HEK293 (cell line): Measurements from ENCODE around the gene SLC25A17.

Source experiments
- CTCF ChIP-seq: fragments of 450-650 bp; formaldehyde crosslinking; IDR thresholded peaks from 2 replicates; pipeline ENCODE4 v1.5.1; 2016; ENCODE audit warnings: missing biosample characterization, missing genetic modification characterization
- PBX3 ChIP-seq: sonication (generic); formaldehyde crosslinking; IDR thresholded peaks from 2 replicates; pipeline ENCODE4 v1.8.1; 2022; ENCODE audit warnings: mild to moderate bottlenecking, moderate library complexity, missing genetic modification reagents
- REST ChIP-seq: fragments of 450-650 bp; formaldehyde crosslinking; IDR thresholded peaks from 2 replicates; pipeline ENCODE4 v1.5.1; 2016; ENCODE audit warnings: missing biosample characterization, missing genetic modification characterization
- ZBTB8A ChIP-seq: fragments of 450-650 bp; formaldehyde crosslinking; IDR thresholded peaks from 2 replicates; pipeline ENCODE4 v1.5.1; 2016; ENCODE audit warnings: missing biosample characterization, missing genetic modification characterization
- ZNF311 ChIP-seq: fragments of 450-650 bp; formaldehyde crosslinking; IDR thresholded peaks from 2 replicates; pipeline ENCODE4 v1.5.1; 2017; ENCODE audit warnings: missing biosample characterization, missing genetic modification characterization, borderline replicate concordance

GRCh38 chr22:40805239-40805638 lies 13.9 kb downstream of the SLC25A17 start:
- no peak for TF ChIP-seq CTCF (tag by site-specific recombination)
- no peak for TF ChIP-seq REST
- no peak for TF ChIP-seq ZNF311 (tag by site-specific recombination)
- no peak for TF ChIP-seq ZBTB8A (tag by site-specific recombination)
- TF ChIP-seq PBX3 = no peak
